GM10847 (cell line): ENCODE results near the gene PWP1.

Source experiments
- POLR2A ChIP-seq: IDR thresholded peaks from 2 replicates; pipeline ENCODE4 v1.6.1; 2011; ENCODE audit not compliant: insufficient read length; ENCODE audit errors: extremely low read depth

PWP1 gene

GRCh38 chr12:107702106-107702505 lies 16.5 kb downstream of the PWP1 start:
- TF ChIP-seq POLR2A, result no peak

GRCh38 chr12:107704041-107704440 lies 18.4 kb downstream of the PWP1 start:
- no peak for TF ChIP-seq POLR2A

- TF ChIP-seq POLR2A, result no peak
These were observed 30.2 kb downstream of the PWP1 start for GRCh38 chr12:107715780-107716179.

- TF ChIP-seq POLR2A, result no peak
These were observed 33.0 kb downstream of the PWP1 start for GRCh38 chr12:107718606-107719005.

GRCh38 chr12:107730618-107731341 lies 45.2 kb downstream of the PWP1 start:
- no peak for TF ChIP-seq POLR2A

- TF ChIP-seq POLR2A, result no peak
These were observed 45.8 kb downstream of the PWP1 start for GRCh38 chr12:107731366-107731765.

GRCh38 chr12:107732365-107732764 lies 46.8 kb downstream of the PWP1 start:
- TF ChIP-seq POLR2A, result no peak

GRCh38 chr12:107734139-107734538 lies 48.5 kb downstream of the PWP1 start:
- no peak for TF ChIP-seq POLR2A

GRCh38 chr12:107735763-107736162 lies 50.2 kb downstream of the PWP1 start:
- no peak for TF ChIP-seq POLR2A

- TF ChIP-seq POLR2A, result no peak
These were observed 51.3 kb downstream of the PWP1 start for GRCh38 chr12:107736914-107737313.

- no peak for TF ChIP-seq POLR2A
These were observed 62.9 kb downstream of the PWP1 start for GRCh38 chr12:107748472-107748871.

- no peak for TF ChIP-seq POLR2A
These were observed 63.5 kb downstream of the PWP1 start for GRCh38 chr12:107749083-107749482.

GRCh38 chr12:107759410-107759809 lies 73.8 kb downstream of the PWP1 start:
- no peak for TF ChIP-seq POLR2A

- no peak for TF ChIP-seq POLR2A
These were observed 74.7 kb downstream of the PWP1 start for GRCh38 chr12:107760207-107760808.

GRCh38 chr12:107760809-107761501 lies 75.4 kb downstream of the PWP1 start, which contains the start of gene PRDM4:
Gene PRDM4, minus strand, starts transcription at chr12:107761137. Its CDS starts 622 bp downstream, at chr12:107760515.
- TF ChIP-seq POLR2A, result peak; percentile 78

- TF ChIP-seq POLR2A, result no peak
These were observed 75.9 kb downstream of the PWP1 start for GRCh38 chr12:107761502-107761904.
